ENCODE measurements around the gene SCRN1. TPM values are rescaled to one million over a fixed set of nuclear protein-coding genes. Genes with fewer than 3 reads are reported as not detected.

Gene SCRN1
- total and polyA plus RNA-seq, 2 of the 4 experiments (the other 2 are of a cell fraction), result 57.1 to 124 TPM

DNA sequence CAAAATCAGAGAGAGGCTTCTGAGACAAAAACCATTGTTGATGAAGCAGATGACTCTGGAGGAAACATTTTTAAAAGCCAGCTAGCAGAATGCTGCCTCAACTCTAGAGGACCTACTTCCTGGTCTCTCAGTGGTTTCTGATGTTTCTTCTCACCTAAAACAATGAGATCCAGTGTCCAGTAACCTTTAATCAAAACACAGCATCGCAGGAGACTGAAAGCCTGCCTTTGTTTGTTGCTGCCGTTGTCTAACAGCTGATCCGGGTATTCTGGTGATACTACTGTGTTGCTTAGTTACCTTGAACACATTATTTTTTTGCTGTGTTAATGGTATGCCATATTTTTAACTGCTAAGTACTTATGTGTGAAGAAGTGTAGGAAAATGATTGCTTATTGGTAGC, 112.4 kb downstream of the SCRN1 start:
- Histone ChIP-seq H3K56ac (ENCODE audit: extremely low read depth, insufficient read depth, low read length) (no peak overlapping the region), H2BK120ac (ENCODE audit: low read depth, low read length) (no peak overlapping the region), H3K4me1 (ENCODE audit: control insufficient read depth, insufficient read depth, low read length) (no peaks in the 10 kb centered on the region), H3K36me3 (ENCODE audit: control insufficient read depth, insufficient read depth, low read length) (no peaks in the 10 kb centered on the region), H3K27me3 (ENCODE audit: control insufficient read depth, insufficient read depth, low read length) (peaks cover 7% of the 10 kb centered on the region; the same call in 1 of the 2 replicates), H2BK15ac (ENCODE audit: low read depth, low read length) (no peak overlapping the region), H2BK20ac (ENCODE audit: low read depth, low read length) (no peak overlapping the region), H3K9ac (ENCODE audit: low read depth, low read length) (no peak overlapping the region), H3K9me1 (ENCODE audit: insufficient read depth, low read length) (no peaks in the 10 kb centered on the region), H3K4me2 (ENCODE audit: low read depth, low read length) (no peak overlapping the region), H2AFZ (replicated peaks; ENCODE audit: low read length, poor library complexity) (no peak overlapping the region), H4K91ac (ENCODE audit: insufficient read depth, low read depth, low read length) (no peak overlapping the region), H2AK5ac (ENCODE audit: low read depth, low read length) (no peak overlapping the region), H3K14ac (replicated peaks; ENCODE audit: low read depth, low read length) (no peak overlapping the region), H2BK5ac (ENCODE audit: low read depth, low read length, poor library complexity, severe bottlenecking) (no peak overlapping the region), H3K79me1 (ENCODE audit: low read depth in 1 of 2, low read length in 2 of 2) (no peaks in the 10 kb centered on the region), H3K4ac (ENCODE audit: low read depth, low read length) (no peak overlapping the region), H4K8ac (ENCODE audit: low read depth in 2 of 2, low read length in 2 of 2) (no peak overlapping the region), H3K23ac (ENCODE audit: low read depth, low read length) (no peak overlapping the region), H2AK9ac (replicated peaks; ENCODE audit: low read depth, low read length, poor library complexity) (no peak overlapping the region), H3K27ac (ENCODE audit: insufficient read depth, low read length) (no peak overlapping the region), H4K5ac (ENCODE audit: low read depth, low read length) (no peak overlapping the region), H3K18ac (ENCODE audit: low read depth, low read length) (no peak overlapping the region), H3K4me3 (ENCODE audit: insufficient read depth, low read depth, low read length) (no peak overlapping the region), H3K9me3 (ENCODE audit: control insufficient read depth, insufficient read depth, low read length) (no peaks in the 10 kb centered on the region), H4K20me1 (ENCODE audit: insufficient read depth, low read length) (no peaks in the 10 kb centered on the region)
- intact Hi-C loops (cut with micrococcal nuclease), result no loop called here
- in situ Hi-C loops (cut with MboI; ENCODE audit: low sequenced_read_pairs), result loop anchor here (10.0 kb wide), 1 partner anchor 198 kb away; no protein-coding TSS in a partner anchor
- ATAC-seq (ENCODE audit: low read depth) (no peak), DNase-seq (no peak)
- no CpG with 5 or more reads among the region's 3 CpGs for WGBS, 2 experiments (ENCODE audit: extremely low coverage in 2 of 2, insufficient read length in 1 of 2)
- POLR2A ChIA-PET (ENCODE audit: unreplicated experiment), result no interaction called here
- CTCF ChIA-PET, result interaction anchor here (1.4 kb wide), 1 partner anchor 45 kb away, joined by 5 read pairs; no protein-coding TSS in a partner anchor
- dilution Hi-C loops (cut with HindIII; ENCODE audit: low sequenced_read_pairs, unreplicated experiment), result no loop called here
- TF ChIP-seq CHD1 (IDR thresholded peaks at IDR 0.05; ENCODE audit: low read depth, low read length) (no peak), CEBPB (IDR thresholded peaks at IDR 0.05; ENCODE audit: low read depth, low read length) (no peak), RAD21 (IDR thresholded peaks at IDR 0.05; ENCODE audit: low read length) (no peak), SMC3 (IDR thresholded peaks at IDR 0.05; ENCODE audit: low read depth, low read length) (no peak), BHLHE40 (IDR thresholded peaks at IDR 0.05; ENCODE audit: low read depth, low read length) (no peak), NFE2L2 (IDR thresholded peaks at IDR 0.05; ENCODE audit: low read depth, low read length) (no peak), POLR2A (IDR thresholded peaks at IDR 0.05; ENCODE audit: low read depth, low read length) (no peak), MXI1 (IDR thresholded peaks at IDR 0.05; ENCODE audit: borderline replicate concordance, low read depth, low read length) (no peak), MAZ (IDR thresholded peaks at IDR 0.05; ENCODE audit: borderline replicate concordance, low read depth, low read length) (no peak), FOS (IDR thresholded peaks at IDR 0.05; ENCODE audit: low read depth, low read length) (no peak), RCOR1 (IDR thresholded peaks at IDR 0.05; ENCODE audit: insufficient replicate concordance, low read length) (no peak)
- TF ChIP-seq, protein P1, sequence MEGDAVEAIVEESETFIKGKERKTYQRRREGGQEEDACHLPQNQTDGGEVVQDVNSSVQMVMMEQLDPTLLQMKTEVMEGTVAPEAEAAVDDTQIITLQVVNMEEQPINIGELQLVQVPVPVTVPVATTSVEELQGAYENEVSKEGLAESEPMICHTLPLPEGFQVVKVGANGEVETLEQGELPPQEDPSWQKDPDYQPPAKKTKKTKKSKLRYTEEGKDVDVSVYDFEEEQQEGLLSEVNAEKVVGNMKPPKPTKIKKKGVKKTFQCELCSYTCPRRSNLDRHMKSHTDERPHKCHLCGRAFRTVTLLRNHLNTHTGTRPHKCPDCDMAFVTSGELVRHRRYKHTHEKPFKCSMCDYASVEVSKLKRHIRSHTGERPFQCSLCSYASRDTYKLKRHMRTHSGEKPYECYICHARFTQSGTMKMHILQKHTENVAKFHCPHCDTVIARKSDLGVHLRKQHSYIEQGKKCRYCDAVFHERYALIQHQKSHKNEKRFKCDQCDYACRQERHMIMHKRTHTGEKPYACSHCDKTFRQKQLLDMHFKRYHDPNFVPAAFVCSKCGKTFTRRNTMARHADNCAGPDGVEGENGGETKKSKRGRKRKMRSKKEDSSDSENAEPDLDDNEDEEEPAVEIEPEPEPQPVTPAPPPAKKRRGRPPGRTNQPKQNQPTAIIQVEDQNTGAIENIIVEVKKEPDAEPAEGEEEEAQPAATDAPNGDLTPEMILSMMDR (conservative IDR thresholded peaks at IDR 0.05; ENCODE audit: low read depth, low read length), result no peak
- TF ChIP-seq, protein P2, sequence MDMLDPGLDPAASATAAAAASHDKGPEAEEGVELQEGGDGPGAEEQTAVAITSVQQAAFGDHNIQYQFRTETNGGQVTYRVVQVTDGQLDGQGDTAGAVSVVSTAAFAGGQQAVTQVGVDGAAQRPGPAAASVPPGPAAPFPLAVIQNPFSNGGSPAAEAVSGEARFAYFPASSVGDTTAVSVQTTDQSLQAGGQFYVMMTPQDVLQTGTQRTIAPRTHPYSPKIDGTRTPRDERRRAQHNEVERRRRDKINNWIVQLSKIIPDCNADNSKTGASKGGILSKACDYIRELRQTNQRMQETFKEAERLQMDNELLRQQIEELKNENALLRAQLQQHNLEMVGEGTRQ (IDR thresholded peaks at IDR 0.05; ENCODE audit: low read depth, low read length), result no peak
- no TSS peak for BruUV-seq (replicated peaks)

All from IMR-90 (cell line).